ENCODE results near the gene SLC12A7. TPM values are rescaled to one million over a fixed set of nuclear protein-coding genes. Genes with fewer than 3 reads are reported as not detected.

The SLC12A7 gene
- total RNA-seq, 4 donors from 2014 or later: 18.8 to 28.7 (median 24.5) TPM

GRCh38 chr5:1153428-1153827 lies 41.6 kb upstream of the SLC12A7 start:
- H3K4me3 ChIP-seq: no peak overlapping the region
- peaks cover 0 to 16% (median 0%) of the 10 kb centered on the region in 3 donors for H3K4me1 ChIP-seq
- H3K27ac ChIP-seq: no peak overlapping the region
- H3K36me3 ChIP-seq: no peaks in the 10 kb centered on the region
- WGBS, 2 donors (ENCODE audit: low coverage in 1 of 2): 40% methylated on average over 1 of the region's 12 CpGs; no CpG with 5 or more reads in 1 of the 2 donors
- ATAC-seq: no peak
- peaks cover 72% of the 10 kb centered on the region for H3K27me3 ChIP-seq
- TF ChIP-seq CTCF (IDR thresholded peaks at IDR 0.05) (no peak), EP300 (IDR thresholded peaks at IDR 0.05) (no peak), POLR2A (IDR thresholded peaks at IDR 0.05) (no peak), POLR2AphosphoS5 (IDR thresholded peaks at IDR 0.05) (no peak)
- peaks cover 0 to 9% (median 0%) of the 10 kb centered on the region in 3 donors for H3K9me3 ChIP-seq

- Histone ChIP-seq H3K4me3 (no peak overlapping the region), H3K36me3 (no peaks in the 10 kb centered on the region), H3K27me3 (peaks cover 68% of the 10 kb centered on the region), H3K27ac (no peak overlapping the region), H3K9me3 (peaks cover 0 to 9% (median 0%) of the 10 kb centered on the region in 3 donors), H3K4me1 (peaks cover 0 to 16% (median 0%) of the 10 kb centered on the region in 3 donors)
- WGBS, 2 donors (ENCODE audit: low coverage in 1 of 2): 87 to 100% methylated on average over 2 to 8 of the region's 15 CpGs
- ATAC-seq: no peak
- TF ChIP-seq POLR2AphosphoS5 (IDR thresholded peaks at IDR 0.05) (no peak), POLR2A (IDR thresholded peaks at IDR 0.05) (no peak), CTCF (IDR thresholded peaks at IDR 0.05) (no peak), EP300 (IDR thresholded peaks at IDR 0.05) (no peak)
These were observed 41.0 kb upstream of the SLC12A7 start for GRCh38 chr5:1152771-1153282.

DNA sequence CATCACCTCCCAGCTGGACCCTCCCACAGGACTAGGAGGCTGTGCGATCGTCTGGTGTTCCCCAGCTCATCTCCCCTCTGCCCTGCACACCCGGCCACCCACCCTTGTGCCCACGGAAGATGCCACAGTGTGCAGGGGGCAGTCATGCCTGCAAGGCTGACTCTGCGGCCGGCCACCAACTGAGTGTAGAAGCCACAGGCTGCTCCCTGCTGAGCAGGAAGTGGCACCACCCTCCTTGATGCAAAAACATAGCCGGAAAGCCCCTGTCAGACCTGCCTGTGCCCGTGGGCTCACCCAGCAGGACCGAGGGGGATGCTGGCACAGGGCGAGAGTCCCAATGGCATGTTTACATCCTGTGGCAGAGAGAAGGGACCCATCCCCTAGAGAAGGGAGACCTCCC lies 40.3 kb upstream of the SLC12A7 start:
- Histone ChIP-seq H3K4me1 (peaks cover 0 to 16% (median 0%) of the 10 kb centered on the region in 3 donors), H3K4me3 (no peak overlapping the region), H3K27ac (no peak overlapping the region), H3K27me3 (peaks cover 62% of the 10 kb centered on the region), H3K36me3 (no peaks in the 10 kb centered on the region), H3K9me3 (peaks cover 0 to 9% (median 0%) of the 10 kb centered on the region in 3 donors)
- no CpG with 5 or more reads among the region's 10 CpGs for WGBS, 2 donors (ENCODE audit: low coverage in 1 of 2)
- ATAC-seq: no peak
- TF ChIP-seq EP300 (IDR thresholded peaks at IDR 0.05) (no peak), POLR2AphosphoS5 (IDR thresholded peaks at IDR 0.05) (no peak), CTCF (IDR thresholded peaks at IDR 0.05) (no peak), POLR2A (IDR thresholded peaks at IDR 0.05) (no peak)

GRCh38 chr5:1151316-1151715 lies 39.5 kb upstream of the SLC12A7 start:
- peaks cover 0 to 16% (median 0%) of the 10 kb centered on the region in 3 donors for H3K4me1 ChIP-seq
- no CpG with 5 or more reads among the region's 10 CpGs for WGBS, 2 donors (ENCODE audit: low coverage in 1 of 2)
- no peaks in the 10 kb centered on the region for H3K36me3 ChIP-seq
- H3K27ac ChIP-seq: no peak overlapping the region
- peaks cover 0 to 3% (median 0%) of the 10 kb centered on the region in 3 donors for H3K9me3 ChIP-seq
- H3K27me3 ChIP-seq: peaks cover 54% of the 10 kb centered on the region
- H3K4me3 ChIP-seq: no peak overlapping the region
- ATAC-seq: no peak
- TF ChIP-seq POLR2A (IDR thresholded peaks at IDR 0.05) (no peak), CTCF (IDR thresholded peaks at IDR 0.05) (no peak), POLR2AphosphoS5 (IDR thresholded peaks at IDR 0.05) (no peak), EP300 (IDR thresholded peaks at IDR 0.05) (no peak)

DNA sequence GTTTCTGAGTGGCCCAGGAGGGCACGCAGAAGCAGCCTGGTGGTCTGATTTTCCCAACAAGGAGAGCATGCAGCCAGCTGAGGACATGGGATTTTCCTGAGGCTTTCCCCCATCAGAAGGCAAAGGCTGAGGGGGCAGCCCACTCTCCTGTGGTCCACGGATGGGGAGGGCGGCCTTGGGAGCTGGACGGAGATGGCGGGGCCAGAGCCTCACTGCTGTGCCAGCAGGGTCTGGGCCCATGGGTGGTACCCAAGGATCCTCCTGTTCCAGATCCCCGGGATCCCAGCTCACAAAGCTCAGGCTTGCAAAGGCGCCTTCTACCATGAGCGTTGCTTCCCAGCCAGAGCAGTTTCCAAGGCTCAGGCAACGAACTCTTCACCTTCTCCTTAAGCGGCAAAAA lies 39.0 kb upstream of the SLC12A7 start:
- Histone ChIP-seq H3K36me3 (no peaks in the 10 kb centered on the region), H3K9me3 (no peaks in the 10 kb centered on the region), H3K27me3 (peaks cover 49% of the 10 kb centered on the region), H3K27ac (no peak overlapping the region), H3K4me3 (no peak overlapping the region), H3K4me1 (peaks cover 0 to 11% (median 0%) of the 10 kb centered on the region in 3 donors)
- 88% methylated on average over 1 of the region's 10 CpGs; no CpG with 5 or more reads in 1 of the 2 donors for WGBS, 2 donors (ENCODE audit: low coverage in 1 of 2)
- ATAC-seq: no peak
- TF ChIP-seq CTCF (IDR thresholded peaks at IDR 0.05) (no peak), EP300 (IDR thresholded peaks at IDR 0.05) (no peak)
